ENCODE measurements around the gene B3GNT7.

GRCh38 chr2:231384970-231385369 lies 10.5 kb upstream of the B3GNT7 start:
- no peak for TF ChIP-seq CTCF (conservative IDR thresholded peaks at IDR 0.05 in 1 of 2, IDR thresholded peaks at IDR 0.05 in 1 of 2; ENCODE audit: extremely low read depth in 1 of 2, insufficient read depth in 1 of 2, low read depth in 1 of 2, low read length in 2 of 2)
- no peak for TF ChIP-seq EZH2 (IDR thresholded peaks at IDR 0.05; ENCODE audit: borderline replicate concordance, low read length)

Data from mammary epithelial cell (primary cell).